GM23338 (cell line): Measurements from ENCODE around the gene PIMREG. TPM values are rescaled to one million over a fixed set of nuclear protein-coding genes. Genes with fewer than 3 reads are reported as not detected.

Experiments
- ATAC-seq: fragments of 200-7000 bp; cut with Tn5 transposase; 3 replicates; pipeline ENCODE4 v1.9.1; 2020
- DNase-seq: peaks from one replicate; pipeline ENCODE4 v3.0.0-alpha.2; 2015; ENCODE audit warnings: low spot score
- H2AFZ ChIP-seq: fragments of 200-600 bp; sonication (generic); 2 replicates; pipeline ENCODE4 v1.8.0; 2016; ENCODE audit warnings: antibody characterized with exemption, mild to moderate bottlenecking, moderate library complexity
- H3F3A ChIP-seq: fragments of 200-600 bp; sonication (generic); replicated peaks from 2 replicates; pipeline ENCODE4 v1.8.0; 2017; ENCODE audit warnings: antibody characterized with exemption, mixed run types, low read depth
- H3K27ac ChIP-seq: fragments of 200-600 bp; sonication (generic); 2 replicates; pipeline ENCODE4 v1.6.1; 2016; ENCODE audit warnings: low read depth
- H3K27me3 ChIP-seq: fragments of 200-600 bp; sonication (generic); 2 replicates; pipeline ENCODE4 v1.8.0; 2016; ENCODE audit warnings: mild to moderate bottlenecking, mixed run types, moderate library complexity; ENCODE audit not compliant: insufficient read depth
- H3K36me3 ChIP-seq: fragments of 200-600 bp; sonication (generic); 2 replicates; pipeline ENCODE4 v1.8.0; 2016; ENCODE audit warnings: mild to moderate bottlenecking; ENCODE audit not compliant: insufficient read depth
- H3K4me1 ChIP-seq: fragments of 200-600 bp; sonication (generic); 2 replicates; pipeline ENCODE4 v1.8.0; 2016; ENCODE audit warnings: mild to moderate bottlenecking, moderate library complexity; ENCODE audit not compliant: insufficient read depth
- H3K4me2 ChIP-seq: fragments of 200-600 bp; sonication (generic); 2 replicates; pipeline ENCODE4 v1.7.1; 2017; ENCODE audit warnings: mixed run types
- H3K4me3 ChIP-seq: fragments of 200-600 bp; sonication (generic); 2 replicates; pipeline ENCODE4 v1.6.1; 2016; ENCODE audit warnings: mixed run types
- H3K79me2 ChIP-seq: fragments of 200-600 bp; sonication (generic); replicated peaks from 2 replicates; pipeline ENCODE4 v1.8.0; 2017; ENCODE audit warnings: mild to moderate bottlenecking; ENCODE audit not compliant: insufficient read depth
- H3K9me2 ChIP-seq: fragments of 200-600 bp; sonication (generic); 2 replicates; pipeline ENCODE4 v1.8.0; 2017; ENCODE audit not compliant: insufficient read depth
- H4K20me1 ChIP-seq: fragments of 200-600 bp; sonication (generic); replicated peaks from 2 replicates; pipeline ENCODE4 v1.8.0; 2017; ENCODE audit warnings: mild to moderate bottlenecking; ENCODE audit not compliant: insufficient read depth
- H3K27ac Mint-ChIP-seq: 2 replicates; pipeline ENCODE4 v1.8.0; 2020; ENCODE audit warnings: inconsistent platforms, mild to moderate bottlenecking, moderate library complexity, mixed read lengths
- H3K27me3 Mint-ChIP-seq: 3 replicates; pipeline ENCODE4 v1.8.0; 2022; ENCODE audit warnings: low read depth, mild to moderate bottlenecking, moderate library complexity, mixed read lengths, inconsistent platforms; ENCODE audit not compliant: insufficient read depth, poor library complexity
- H3K36me3 Mint-ChIP-seq: 3 replicates; pipeline ENCODE4 v1.8.0; 2021; ENCODE audit warnings: low read depth, mild to moderate bottlenecking, inconsistent platforms, moderate library complexity, mixed read lengths
- H3K4me1 Mint-ChIP-seq: 3 replicates; pipeline ENCODE4 v1.8.0; 2020; ENCODE audit warnings: mild to moderate bottlenecking, inconsistent platforms, mixed read lengths
- H3K4me3 Mint-ChIP-seq: 3 replicates; pipeline ENCODE4 v1.8.0; 2021; ENCODE audit warnings: moderate library complexity, mild to moderate bottlenecking, inconsistent platforms, mixed read lengths
- H3K9me3 Mint-ChIP-seq: 3 replicates; pipeline ENCODE4 v1.8.0; 2020; ENCODE audit warnings: moderate library complexity, mild to moderate bottlenecking, inconsistent platforms, mixed read lengths
- CREB1 ChIP-seq: fragments of 250-450 bp; sonication (Bioruptor Pico); IDR thresholded peaks from 2 replicates; pipeline ENCODE4 v1.5.0; 2020; ENCODE audit warnings: low read depth, mild to moderate bottlenecking, moderate library complexity
- EZH2 ChIP-seq: fragments of 200-600 bp; sonication (generic); IDR thresholded peaks from one replicate; pipeline ENCODE4 v1.8.0; 2017; ENCODE audit warnings: antibody characterized with exemption, mild to moderate bottlenecking, low read depth; ENCODE audit not compliant: unreplicated experiment
- EZH2phosphoT487 ChIP-seq: fragments of 200-600 bp; sonication (generic); IDR thresholded peaks from one replicate; pipeline ENCODE4 v1.8.1; 2018; ENCODE audit warnings: antibody characterized with exemption; ENCODE audit not compliant: unreplicated experiment
- JUNB ChIP-seq: IDR thresholded peaks from one replicate; pipeline ENCODE4 v1.6.1; 2016; ENCODE audit warnings: antibody characterized with exemption; ENCODE audit not compliant: unreplicated experiment
- NANOG ChIP-seq: IDR thresholded peaks from 2 replicates; pipeline ENCODE4 v1.6.1; 2016; ENCODE audit warnings: antibody characterized with exemption, borderline replicate concordance
- REST ChIP-seq: IDR thresholded peaks from one replicate; pipeline ENCODE4 v1.6.1; 2018; ENCODE audit warnings: antibody characterized with exemption; ENCODE audit not compliant: unreplicated experiment
- ZNF331 ChIP-seq: fragments of 250-450 bp; sonication (Bioruptor Pico); IDR thresholded peaks from 2 replicates; pipeline ENCODE4 v1.5.0; 2020; ENCODE audit warnings: low read depth, mild to moderate bottlenecking, moderate library complexity
- polyA plus RNA-seq: library from polyadenylated mRNA; unstranded; fragments of >200 nt; fragmentation: Nextera tagmentation; extraction: Ambion mirVana; gene quantifications from 2 replicates; pipeline ENCODE4 v1.2.1, GENCODE V29; 2016
- total RNA-seq: library from RNA; depleted of rRNA; stranded (reverse); fragments of >200 nt; shearing (Covaris generic); gene quantifications from 2 replicates; pipeline ENCODE4 v1.2.3, GENCODE V29; 2014
- TF ChIP-seq, protein P1 (sequence below): fragments of 250-450 bp; sonication (Bioruptor Pico); IDR thresholded peaks from 2 replicates; pipeline ENCODE4 v1.5.0; 2020; ENCODE audit warnings: mild to moderate bottlenecking, moderate library complexity
- TF ChIP-seq, protein P2 (sequence below): IDR thresholded peaks from 2 replicates; pipeline ENCODE4 v1.6.1; 2016; ENCODE audit warnings: antibody characterized with exemption

The PIMREG gene
- total and polyA plus RNA-seq, 2 experiments from 2014 or later, result 87.8 to 144 TPM

DNA sequence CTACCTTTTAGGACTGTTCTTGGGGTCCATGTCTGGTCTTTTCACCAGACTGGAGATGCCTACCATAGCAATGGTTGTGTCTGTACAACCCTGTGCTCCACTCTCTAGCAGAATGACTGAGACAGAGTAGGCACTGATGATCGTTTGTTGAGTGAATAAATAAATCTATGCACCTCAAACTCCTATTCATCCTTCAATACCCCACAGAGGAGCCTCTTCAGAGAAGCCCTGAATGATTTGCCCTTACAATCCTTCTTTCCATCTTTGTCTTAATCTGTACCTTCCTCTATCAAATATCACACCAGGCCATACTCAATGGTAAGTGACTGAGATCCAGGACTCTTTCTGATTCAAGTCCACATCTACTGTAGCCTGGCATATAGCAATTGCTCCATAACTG, 23.3 kb downstream of the PIMREG start:
- H3K36me3 ChIP-seq, result no peaks in the 10 kb centered on the region
- no peak overlapping the region for H3K4me3 ChIP-seq
- no peaks in the 10 kb centered on the region for H3K36me3 Mint-ChIP-seq
- no peak for ATAC-seq
- no peaks in the 10 kb centered on the region for H3K79me2 ChIP-seq
- H3K9me2 ChIP-seq, result no peaks in the 10 kb centered on the region
- peaks cover 15% of the 10 kb centered on the region for H3K4me1 Mint-ChIP-seq
- TF ChIP-seq EZH2phosphoT487 (no peak), EZH2 (no peak), REST (no peak), ZNF331 (no peak), CREB1 (CRISPR knock-in tag) (no peak), JUNB (no peak), NANOG (no peak)
- TF ChIP-seq, protein P1, sequence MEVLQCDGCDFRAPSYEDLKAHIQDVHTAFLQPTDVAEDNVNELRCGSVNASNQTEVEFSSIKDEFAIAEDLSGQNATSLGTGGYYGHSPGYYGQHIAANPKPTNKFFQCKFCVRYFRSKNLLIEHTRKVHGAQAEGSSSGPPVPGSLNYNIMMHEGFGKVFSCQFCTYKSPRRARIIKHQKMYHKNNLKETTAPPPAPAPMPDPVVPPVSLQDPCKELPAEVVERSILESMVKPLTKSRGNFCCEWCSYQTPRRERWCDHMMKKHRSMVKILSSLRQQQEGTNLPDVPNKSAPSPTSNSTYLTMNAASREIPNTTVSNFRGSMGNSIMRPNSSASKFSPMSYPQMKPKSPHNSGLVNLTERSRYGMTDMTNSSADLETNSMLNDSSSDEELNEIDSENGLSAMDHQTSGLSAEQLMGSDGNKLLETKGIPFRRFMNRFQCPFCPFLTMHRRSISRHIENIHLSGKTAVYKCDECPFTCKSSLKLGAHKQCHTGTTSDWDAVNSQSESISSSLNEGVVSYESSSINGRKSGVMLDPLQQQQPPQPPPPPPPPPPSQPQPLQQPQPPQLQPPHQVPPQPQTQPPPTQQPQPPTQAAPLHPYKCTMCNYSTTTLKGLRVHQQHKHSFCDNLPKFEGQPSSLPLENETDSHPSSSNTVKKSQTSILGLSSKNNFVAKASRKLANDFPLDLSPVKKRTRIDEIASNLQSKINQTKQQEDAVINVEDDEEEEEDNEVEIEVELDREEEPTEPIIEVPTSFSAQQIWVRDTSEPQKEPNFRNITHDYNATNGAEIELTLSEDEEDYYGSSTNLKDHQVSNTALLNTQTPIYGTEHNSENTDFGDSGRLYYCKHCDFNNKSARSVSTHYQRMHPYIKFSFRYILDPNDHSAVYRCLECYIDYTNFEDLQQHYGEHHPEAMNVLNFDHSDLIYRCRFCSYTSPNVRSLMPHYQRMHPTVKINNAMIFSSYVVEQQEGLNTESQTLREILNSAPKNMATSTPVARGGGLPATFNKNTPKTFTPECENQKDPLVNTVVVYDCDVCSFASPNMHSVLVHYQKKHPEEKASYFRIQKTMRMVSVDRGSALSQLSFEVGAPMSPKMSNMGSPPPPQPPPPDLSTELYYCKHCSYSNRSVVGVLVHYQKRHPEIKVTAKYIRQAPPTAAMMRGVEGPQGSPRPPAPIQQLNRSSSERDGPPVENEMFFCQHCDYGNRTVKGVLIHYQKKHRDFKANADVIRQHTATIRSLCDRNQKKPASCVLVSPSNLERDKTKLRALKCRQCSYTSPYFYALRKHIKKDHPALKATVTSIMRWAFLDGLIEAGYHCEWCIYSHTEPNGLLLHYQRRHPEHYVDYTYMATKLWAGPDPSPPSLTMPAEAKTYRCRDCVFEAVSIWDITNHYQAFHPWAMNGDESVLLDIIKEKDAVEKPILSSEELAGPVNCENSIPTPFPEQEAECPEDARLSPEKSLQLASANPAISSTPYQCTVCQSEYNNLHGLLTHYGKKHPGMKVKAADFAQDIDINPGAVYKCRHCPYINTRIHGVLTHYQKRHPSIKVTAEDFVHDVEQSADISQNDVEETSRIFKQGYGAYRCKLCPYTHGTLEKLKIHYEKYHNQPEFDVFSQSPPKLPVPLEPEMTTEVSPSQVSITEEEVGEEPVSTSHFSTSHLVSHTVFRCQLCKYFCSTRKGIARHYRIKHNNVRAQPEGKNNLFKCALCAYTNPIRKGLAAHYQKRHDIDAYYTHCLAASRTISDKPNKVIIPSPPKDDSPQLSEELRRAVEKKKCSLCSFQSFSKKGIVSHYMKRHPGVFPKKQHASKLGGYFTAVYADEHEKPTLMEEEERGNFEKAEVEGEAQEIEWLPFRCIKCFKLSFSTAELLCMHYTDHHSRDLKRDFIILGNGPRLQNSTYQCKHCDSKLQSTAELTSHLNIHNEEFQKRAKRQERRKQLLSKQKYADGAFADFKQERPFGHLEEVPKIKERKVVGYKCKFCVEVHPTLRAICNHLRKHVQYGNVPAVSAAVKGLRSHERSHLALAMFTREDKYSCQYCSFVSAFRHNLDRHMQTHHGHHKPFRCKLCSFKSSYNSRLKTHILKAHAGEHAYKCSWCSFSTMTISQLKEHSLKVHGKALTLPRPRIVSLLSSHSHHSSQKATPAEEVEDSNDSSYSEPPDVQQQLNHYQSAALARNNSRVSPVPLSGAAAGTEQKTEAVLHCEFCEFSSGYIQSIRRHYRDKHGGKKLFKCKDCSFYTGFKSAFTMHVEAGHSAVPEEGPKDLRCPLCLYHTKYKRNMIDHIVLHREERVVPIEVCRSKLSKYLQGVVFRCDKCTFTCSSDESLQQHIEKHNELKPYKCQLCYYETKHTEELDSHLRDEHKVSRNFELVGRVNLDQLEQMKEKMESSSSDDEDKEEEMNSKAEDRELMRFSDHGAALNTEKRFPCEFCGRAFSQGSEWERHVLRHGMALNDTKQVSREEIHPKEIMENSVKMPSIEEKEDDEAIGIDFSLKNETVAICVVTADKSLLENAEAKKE (CRISPR knock-in tag), result no peak
- TF ChIP-seq, protein P2, sequence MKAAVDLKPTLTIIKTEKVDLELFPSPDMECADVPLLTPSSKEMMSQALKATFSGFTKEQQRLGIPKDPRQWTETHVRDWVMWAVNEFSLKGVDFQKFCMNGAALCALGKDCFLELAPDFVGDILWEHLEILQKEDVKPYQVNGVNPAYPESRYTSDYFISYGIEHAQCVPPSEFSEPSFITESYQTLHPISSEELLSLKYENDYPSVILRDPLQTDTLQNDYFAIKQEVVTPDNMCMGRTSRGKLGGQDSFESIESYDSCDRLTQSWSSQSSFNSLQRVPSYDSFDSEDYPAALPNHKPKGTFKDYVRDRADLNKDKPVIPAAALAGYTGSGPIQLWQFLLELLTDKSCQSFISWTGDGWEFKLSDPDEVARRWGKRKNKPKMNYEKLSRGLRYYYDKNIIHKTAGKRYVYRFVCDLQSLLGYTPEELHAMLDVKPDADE, result no peak
- H3K4me3 Mint-ChIP-seq, result no peak overlapping the region
- DNase-seq, result no peak
- no peaks in the 10 kb centered on the region for H4K20me1 ChIP-seq
- H3K9me3 Mint-ChIP-seq, result no peaks in the 10 kb centered on the region; the same call in 1 of the 3 replicates
- H3K27ac ChIP-seq, result no peak overlapping the region
- no peaks in the 10 kb centered on the region for H3F3A ChIP-seq
- H3K4me2 ChIP-seq, result no peak overlapping the region
- no peaks in the 10 kb centered on the region for H3K4me1 ChIP-seq
- H2AFZ ChIP-seq, result no peak overlapping the region
- H3K27ac Mint-ChIP-seq, result no peak overlapping the region
- peaks cover 10% of the 10 kb centered on the region for H3K27me3 Mint-ChIP-seq
- no peaks in the 10 kb centered on the region for H3K27me3 ChIP-seq
